Esophagus muscularis mucosa (tissue), 4 donors: ENCODE results near the gene KIAA0513.

ENCODE experiments used
- EP300 ChIP-seq: sonication (generic); formaldehyde crosslinking; IDR thresholded peaks from one replicate; pipeline ENCODE4 v1.6.1; 2017; ENCODE audit warnings: antibody characterized with exemption
- POLR2A ChIP-seq: fragments of 450-650 bp; IDR thresholded peaks from one replicate; pipeline ENCODE4 v1.6.1; 2017; ENCODE audit warnings: antibody characterized with exemption, moderate library complexity, mild to moderate bottlenecking, low read depth
- POLR2AphosphoS5 ChIP-seq, 2 donors: sonication (generic); formaldehyde crosslinking; IDR thresholded peaks; one replicate each; pipeline ENCODE4 v1.6.1; 2017; ENCODE audit warnings: antibody characterized with exemption in 2 of 2
- TF ChIP-seq, protein P1 (sequence below), 3 experiments: fragments of 200-600 bp in 2 of 3; fragments of 450-650 bp in 1 of 3; sonication (generic) in 2 of 3; IDR thresholded peaks; one replicate each; pipeline ENCODE4 v1.5.1; 2017 to 2019; ENCODE audit warnings: antibody characterized with exemption in 3 of 3, mild to moderate bottlenecking in 2 of 3, moderate library complexity in 1 of 3

DNA sequence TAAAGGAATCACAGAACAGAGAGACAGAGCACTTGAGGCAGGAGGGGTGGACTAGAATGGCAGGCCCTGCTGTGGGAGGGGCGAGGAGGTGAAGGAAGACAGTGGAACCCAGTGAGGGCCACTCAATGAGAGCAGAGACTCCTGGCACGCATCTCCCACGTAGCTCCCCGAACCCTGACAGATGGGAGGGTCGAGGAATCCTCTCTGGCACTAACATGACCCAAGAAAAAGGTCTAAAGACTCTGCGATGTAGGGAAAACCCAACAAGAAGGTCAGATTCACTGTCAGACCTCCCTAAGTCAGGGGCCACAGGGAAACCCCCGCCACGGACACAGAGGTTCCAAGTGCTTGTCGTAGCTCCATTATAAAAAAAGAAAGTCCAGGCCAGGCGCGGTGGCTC, 31.2 kb upstream of the KIAA0513 start:
- TF ChIP-seq, protein P1, sequence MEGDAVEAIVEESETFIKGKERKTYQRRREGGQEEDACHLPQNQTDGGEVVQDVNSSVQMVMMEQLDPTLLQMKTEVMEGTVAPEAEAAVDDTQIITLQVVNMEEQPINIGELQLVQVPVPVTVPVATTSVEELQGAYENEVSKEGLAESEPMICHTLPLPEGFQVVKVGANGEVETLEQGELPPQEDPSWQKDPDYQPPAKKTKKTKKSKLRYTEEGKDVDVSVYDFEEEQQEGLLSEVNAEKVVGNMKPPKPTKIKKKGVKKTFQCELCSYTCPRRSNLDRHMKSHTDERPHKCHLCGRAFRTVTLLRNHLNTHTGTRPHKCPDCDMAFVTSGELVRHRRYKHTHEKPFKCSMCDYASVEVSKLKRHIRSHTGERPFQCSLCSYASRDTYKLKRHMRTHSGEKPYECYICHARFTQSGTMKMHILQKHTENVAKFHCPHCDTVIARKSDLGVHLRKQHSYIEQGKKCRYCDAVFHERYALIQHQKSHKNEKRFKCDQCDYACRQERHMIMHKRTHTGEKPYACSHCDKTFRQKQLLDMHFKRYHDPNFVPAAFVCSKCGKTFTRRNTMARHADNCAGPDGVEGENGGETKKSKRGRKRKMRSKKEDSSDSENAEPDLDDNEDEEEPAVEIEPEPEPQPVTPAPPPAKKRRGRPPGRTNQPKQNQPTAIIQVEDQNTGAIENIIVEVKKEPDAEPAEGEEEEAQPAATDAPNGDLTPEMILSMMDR (IDR thresholded peaks at IDR 0.05) = no peak
- TF ChIP-seq POLR2A (no peak), EP300 (no peak), POLR2AphosphoS5 (IDR thresholded peaks at IDR 0.05) (no peak)
